GM21367 (cell line): Measurements from ENCODE around the gene TBC1D30.
A peak's percentile ranks its signal among the peaks of the same experiment; 100 is the strongest.
"Not testable (repeated sequence)": the region's sequence is repeated elsewhere in the genome, so short reads cannot be mapped to it uniquely, and the experiment has no call there.

Source experiments
- ATAC-seq: cut with Tn5 transposase; IDR thresholded peaks from one replicate; pipeline ENCODE4 v1.9.1; 2021; ENCODE audit not compliant: unreplicated experiment

Gene TBC1D30

DNA sequence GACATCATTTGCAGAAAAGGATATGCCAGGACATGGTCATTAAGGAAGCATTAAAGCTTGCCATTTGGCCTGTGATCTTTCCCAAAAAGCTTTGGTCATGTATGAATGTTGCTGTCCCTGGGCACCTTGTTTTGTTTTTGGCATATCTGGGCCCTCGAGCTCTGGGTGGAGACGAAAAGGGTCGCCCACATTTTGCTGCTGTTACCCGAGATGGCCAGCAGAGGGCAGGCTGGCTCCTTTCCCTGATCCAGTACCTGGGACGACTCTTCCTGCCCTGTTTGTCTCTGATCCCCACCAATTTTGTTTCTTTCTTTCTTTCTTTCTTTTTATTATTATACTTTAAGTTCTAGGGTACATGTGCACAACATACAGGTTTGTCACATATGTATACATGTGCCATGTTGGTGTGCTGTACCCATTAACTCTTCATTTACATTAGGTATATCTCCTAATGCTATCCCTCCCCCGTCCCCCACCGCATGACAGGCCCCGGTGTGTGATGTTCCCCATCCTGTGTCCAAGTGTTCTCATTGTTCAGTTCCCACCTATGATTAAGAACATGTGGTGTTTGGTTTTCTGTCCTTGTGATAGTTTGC is 22.2 kb upstream of the TBC1D30 start:
- ATAC-seq: not testable (repeated sequence)

DNA sequence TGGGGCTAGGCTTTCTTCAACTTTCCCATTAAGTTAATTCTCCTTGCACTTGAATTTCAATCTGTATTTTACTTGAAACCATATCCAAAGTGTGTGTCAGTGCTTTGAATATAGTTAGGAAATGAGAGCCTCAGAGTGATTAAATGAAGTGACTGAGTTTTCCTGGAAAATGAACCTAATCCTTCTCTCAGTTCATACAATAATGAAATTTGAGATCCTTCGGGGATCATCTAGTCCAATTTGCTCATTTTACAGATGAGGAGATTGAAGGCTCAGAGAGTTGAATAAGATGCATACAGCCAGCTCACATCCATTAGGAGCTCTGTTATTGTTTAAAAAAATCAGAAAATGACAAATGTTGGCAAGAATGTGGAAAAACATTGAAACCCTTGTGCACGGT is 18.3 kb upstream of the TBC1D30 start:
- no peak for ATAC-seq

DNA sequence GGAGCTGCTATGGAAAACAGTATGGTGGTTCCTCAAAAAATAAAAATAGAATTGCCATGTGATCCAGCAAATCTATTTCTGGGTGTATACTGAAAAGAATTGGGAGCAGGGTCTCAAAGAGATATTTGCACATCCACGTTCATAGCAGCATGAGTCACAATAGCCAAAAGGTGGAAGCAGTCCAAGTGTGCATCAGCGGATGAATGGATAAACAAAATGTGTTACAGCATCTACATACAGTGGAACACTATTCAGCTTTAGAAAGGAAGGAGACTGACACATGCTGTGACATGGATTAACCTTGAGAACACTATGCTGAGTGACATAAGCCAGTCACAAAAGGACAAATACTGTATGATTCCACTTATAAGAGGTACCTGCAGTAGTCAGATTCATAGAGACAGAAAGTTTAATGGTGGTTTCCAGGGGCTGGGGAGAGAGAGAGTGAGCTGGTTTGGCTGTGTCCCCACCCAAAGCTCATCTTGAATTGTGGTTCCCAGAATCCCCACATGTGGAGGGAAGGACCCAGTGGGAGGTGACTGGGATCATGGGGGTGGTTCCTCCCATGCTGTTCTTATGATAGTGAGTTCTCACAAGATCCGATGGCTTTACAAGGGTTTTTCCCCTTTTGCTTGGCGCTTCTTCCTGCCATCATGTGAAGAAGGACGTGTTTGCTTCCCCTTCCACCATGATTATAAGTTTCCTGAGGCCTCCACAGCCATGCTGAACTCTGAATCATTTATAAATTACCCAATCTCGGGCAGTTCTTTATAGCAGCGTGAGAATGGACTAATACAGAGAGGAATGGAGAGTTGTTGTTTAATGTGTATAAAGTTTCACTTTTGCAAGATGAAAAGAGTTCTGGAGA is 17.6 kb upstream of the TBC1D30 start:
- no peak for ATAC-seq

DNA sequence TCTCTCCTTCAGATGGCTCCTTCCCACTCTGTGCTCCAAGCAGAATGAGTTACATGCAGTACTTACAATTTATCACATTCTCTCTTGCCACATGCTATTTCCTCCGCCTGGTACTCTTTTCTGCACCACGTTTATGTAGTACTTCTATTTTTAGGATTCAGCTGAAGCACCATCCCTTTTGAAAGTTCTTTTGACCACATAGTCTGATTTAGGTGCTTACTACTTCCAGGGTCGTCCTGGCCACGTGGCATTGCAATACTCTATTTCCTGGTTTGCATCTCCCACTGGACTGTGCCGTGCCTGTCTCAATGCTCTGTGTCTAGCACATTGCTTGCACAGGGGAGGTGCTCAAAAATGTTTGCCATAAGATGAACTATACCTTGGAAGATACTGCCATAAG is 16.3 kb upstream of the TBC1D30 start:
- ATAC-seq: peak; percentile 60

DNA sequence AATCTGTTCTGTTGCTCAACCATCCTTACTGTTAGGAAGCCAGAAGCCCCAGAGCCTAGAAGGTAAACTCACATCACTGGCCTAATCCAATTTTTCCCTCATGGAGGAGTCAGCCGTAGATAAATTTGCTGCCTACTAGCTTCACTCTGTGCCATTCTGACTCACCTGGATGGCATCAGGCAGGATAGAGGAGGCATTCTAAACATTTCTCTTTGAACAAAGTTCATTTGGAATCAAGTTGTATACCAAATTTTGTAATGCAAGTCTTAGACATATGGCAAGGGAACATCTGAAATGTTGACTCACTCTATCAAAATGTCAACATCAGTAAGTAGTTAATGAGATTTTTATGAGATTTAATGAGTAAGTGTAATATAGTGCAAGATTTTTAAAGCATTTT is 13.6 kb upstream of the TBC1D30 start:
- no peak for ATAC-seq

- ATAC-seq: no peak
These were observed 10.7 kb upstream of the TBC1D30 start for GRCh38 chr12:64813723-64814122.

DNA sequence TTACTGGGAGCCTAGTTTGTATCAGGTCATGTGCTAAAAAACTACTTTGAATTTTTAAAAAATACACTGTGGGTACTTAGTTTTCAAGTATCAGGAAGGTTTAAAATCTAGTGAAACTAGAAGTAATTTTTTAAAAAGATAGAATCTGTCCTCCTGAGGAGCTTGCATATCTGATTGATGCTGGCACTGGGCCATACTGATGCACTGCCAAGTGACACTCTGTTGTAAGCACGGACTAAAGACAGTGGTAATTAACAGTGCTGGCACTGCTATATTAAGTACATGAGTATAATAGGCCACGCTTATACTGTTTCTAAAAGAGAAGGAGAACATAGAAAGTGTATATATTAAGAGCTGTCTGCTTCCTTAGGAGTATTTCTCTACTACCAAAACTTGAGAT is 10.0 kb upstream of the TBC1D30 start:
- no peak for ATAC-seq

GRCh38 chr12:64819816-64820402 is 4.5 kb upstream of the TBC1D30 start:
- ATAC-seq: no peak

DNA sequence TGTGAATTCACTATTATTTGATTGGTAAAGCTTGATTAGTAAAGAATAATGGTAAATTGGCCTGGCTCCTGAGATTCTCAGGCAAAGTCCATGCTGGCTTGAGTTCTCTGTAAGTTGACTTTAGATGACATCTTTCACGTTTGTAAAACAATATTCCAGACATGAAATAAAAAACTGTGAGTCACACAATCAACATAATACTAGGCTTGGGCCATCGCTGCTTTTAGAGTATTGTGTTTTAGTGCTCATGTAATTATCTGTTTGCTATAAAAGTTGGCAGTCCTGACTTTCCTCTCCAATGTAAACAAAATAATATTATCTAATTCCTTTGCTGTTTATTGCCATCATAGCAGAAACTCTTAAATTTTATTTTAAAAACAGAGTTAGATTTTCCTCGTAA is 3.9 kb upstream of the TBC1D30 start:
- ATAC-seq: no peak

DNA sequence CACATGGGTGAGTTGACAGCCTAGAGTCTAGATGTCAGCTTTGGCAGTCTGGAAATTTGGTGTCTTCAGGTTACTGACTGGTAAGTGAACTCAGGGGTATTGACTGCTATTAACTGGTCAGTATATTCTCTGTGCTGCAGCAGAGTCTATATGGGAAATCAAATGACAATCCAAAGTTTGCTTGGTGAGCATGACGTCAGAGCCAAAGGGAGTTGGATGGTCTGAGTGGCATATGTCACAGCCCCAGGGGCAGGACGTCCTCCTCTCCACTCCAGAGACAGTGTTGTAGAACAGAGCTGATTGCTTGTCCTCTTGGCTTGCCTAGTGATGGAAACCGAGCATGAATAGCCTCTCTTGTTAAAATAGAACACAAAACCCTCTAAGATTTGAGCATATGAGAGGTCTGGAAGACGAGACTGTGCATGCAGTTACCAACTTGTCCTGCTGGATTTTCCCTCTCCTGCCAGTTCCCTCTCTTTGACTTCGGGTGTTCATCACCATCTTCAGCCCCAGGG is 3.3 kb upstream of the TBC1D30 start:
- no peak for ATAC-seq

DNA sequence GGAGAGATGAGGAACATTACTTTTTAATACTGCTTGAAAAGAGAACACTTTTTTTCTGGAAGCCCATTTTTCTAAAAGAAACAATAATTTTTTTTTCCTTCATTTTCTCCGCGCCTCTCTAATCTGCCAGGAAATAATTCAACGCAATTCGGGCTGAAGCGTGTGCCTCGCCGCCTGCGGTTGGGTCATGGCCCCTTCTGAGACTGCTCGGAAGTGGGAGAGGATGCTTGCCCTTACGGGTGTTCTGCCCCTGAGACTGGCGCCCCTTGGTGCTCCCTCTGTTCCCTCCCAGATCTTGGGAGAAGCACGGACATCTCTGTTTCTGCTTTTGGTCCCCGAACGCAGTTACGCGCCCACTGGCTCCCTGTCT is 332 bp upstream of the TBC1D30 start:
- ATAC-seq: no peak

GRCh38 chr12:64825143-64826021 is 935 bp downstream of the TBC1D30 start:
- ATAC-seq: no peak

GRCh38 chr12:64826234-64826633 is 1.8 kb downstream of the TBC1D30 start:
- no peak for ATAC-seq

DNA sequence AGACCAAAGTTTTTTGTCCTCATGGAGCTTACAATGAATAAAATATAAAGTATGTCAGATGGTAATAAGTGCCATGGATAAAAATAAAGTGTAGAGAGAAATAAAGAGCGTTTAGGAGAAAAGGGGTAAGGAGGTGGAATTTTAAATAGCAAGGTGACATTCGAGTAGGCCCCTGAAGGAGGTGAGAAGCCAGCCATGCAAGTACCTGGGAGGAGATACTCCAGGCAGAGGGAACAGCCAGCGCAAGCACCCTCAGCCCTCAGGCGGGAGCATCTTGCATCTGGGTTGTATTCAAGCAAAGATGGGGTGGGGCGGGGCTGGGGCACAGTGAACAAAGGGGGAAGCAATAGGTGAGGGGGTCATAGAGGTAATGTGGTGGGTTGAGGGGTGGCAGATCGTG is 4.3 kb downstream of the TBC1D30 start:
- no peak for ATAC-seq

- no peak for ATAC-seq
These were observed 9.5 kb downstream of the TBC1D30 start for GRCh38 chr12:64833928-64834327.

GRCh38 chr12:64835901-64836300 is 11.5 kb downstream of the TBC1D30 start:
- ATAC-seq: no peak

DNA sequence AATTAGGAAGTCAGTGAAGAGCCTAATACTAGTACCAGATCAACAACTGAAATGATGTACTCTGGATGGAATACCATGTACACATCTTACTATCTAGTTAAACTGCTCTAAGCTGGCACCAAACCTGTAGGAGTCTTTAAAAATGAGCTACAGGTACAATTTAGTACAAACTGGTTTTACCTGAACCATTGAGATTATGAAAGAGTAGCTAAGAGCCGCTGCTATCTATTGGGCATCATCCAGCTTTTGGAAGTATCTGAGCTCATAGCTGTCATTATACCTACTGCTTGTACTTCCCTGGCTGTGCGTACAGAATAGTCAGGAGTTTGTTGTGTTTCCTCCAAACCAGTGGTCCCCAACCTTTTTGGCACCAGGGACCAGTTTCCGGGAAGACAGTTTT is 12.4 kb downstream of the TBC1D30 start:
- ATAC-seq: no peak

DNA sequence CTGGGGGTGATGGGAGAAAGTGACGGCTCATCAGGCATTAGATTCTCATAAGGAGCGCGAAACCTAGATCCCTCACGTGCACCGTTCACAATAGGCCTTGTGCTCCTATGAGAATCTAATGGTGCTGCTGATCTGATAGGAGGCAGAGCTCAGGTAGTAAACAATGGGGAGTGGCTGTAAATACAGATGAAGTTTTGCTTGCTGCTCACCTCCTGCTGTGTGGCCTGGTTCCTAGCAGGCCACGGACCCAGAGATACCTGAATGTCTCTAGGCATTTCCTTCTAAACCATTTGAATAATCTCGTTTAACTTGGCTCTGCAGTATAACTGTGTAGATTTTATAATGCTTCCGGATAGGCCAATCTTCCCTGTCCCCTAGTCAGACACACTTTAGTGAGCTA is 13.0 kb downstream of the TBC1D30 start:
- no peak for ATAC-seq

DNA sequence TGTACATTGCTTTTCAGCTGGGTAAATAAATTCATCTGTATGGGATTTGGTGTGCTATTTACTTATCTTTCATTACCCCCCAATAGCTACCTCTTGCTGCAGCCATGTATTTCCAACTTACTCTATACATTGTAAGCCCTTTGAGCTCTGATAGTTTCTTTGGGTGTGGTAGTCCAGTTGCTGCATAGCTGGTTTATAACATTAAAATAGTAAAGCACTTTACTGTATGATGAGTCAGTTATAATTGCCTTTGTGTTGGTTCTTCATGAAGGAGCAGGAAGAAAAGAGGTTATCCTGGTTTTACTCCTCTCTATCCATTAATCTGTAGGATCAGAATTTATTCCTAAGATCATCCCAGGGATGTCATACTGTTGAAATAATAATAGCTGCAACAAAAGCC is 15.7 kb downstream of the TBC1D30 start:
- no peak for ATAC-seq

DNA sequence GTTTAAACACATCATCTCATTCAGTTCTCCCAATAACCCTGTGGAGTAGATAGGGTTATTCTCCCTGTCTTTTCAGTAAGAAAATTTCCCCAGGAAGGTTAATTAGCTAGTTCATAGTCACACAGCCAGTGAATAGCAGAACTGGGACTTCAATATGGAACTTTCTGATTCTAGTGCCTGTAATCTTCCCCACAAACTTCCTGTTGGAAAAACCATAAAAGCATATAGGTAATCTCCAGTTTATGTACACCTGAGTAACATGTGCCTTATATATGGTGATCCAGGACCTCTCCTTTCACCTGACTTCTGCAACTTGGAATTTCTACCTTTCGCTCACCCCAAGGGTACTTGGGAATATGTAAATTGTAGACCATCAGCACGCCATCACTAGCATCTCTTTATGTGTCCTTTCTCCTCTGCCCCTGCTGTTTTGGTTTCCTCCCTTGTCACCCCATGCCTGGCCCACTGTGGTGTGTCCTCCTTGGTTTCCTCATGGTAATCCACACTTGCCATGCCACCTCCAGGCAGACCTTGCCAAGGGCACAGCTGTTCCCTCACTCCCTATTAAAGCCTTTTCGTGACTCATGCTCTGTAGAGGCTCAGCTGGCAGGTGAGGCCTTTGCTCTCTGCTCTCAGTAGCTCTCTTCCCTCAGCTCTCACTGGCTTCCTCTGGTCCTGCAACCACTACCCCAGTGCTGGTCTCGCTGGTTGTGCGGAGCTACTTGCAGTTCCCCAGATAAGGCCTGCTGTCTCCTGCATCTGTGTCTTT is 16.7 kb downstream of the TBC1D30 start:
- ATAC-seq: no peak
